Limb (tissue), 2 donors: ENCODE measurements around the gene TMTC2.

Source experiments
- DNase-seq, 2 donors: peaks; one replicate each; pipeline ENCODE4 v3.0.0-alpha.2; 2016; ENCODE audit errors: extremely low spot score in 2 of 2

TMTC2 gene

GRCh38 chr12:83183132-83183531 lies 496.4 kb downstream of the TMTC2 start:
- no peak for DNase-seq
